Measurements from ENCODE around the gene ZNF512.
"Not testable (repeated sequence)": the region's sequence is repeated elsewhere in the genome, so short reads cannot be mapped to it uniquely, and the experiment has no call there.

The ZNF512 gene

GRCh38 chr2:27583390-27583915 lies 611 bp downstream of the ZNF512 start:
- FAIRE-seq: no peak

GRCh38 chr2:27584597-27584996 lies 1.8 kb downstream of the ZNF512 start:
- FAIRE-seq: no peak

GRCh38 chr2:27587025-27587424 lies 4.2 kb downstream of the ZNF512 start:
- FAIRE-seq: no peak

GRCh38 chr2:27588308-27588707 lies 5.5 kb downstream of the ZNF512 start:
- FAIRE-seq: no peak

GRCh38 chr2:27591745-27592144 lies 8.9 kb downstream of the ZNF512 start:
- no peak for FAIRE-seq

DNA sequence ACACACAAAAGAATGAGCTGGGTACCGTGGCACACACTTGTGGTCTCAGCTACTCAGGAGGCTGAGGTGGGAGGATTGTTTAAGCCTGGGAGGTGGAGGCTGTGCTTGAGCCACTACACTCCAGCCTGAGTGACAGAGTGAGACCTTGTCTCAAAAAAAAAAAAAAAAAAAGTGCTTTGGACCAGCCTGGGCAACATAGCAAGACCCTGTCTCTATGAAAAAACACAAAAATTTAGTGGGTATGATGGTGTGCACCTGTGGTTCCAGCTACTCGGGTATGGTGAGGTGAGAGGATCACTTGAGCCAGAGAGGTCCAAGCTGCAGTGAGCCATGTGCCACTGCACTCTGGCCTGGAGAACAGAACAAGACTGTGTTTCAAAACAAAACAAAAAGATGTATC lies 10.4 kb downstream of the ZNF512 start:
- FAIRE-seq: no peak

GRCh38 chr2:27594020-27594703 lies 11.3 kb downstream of the ZNF512 start:
- not testable (repeated sequence) for FAIRE-seq

DNA sequence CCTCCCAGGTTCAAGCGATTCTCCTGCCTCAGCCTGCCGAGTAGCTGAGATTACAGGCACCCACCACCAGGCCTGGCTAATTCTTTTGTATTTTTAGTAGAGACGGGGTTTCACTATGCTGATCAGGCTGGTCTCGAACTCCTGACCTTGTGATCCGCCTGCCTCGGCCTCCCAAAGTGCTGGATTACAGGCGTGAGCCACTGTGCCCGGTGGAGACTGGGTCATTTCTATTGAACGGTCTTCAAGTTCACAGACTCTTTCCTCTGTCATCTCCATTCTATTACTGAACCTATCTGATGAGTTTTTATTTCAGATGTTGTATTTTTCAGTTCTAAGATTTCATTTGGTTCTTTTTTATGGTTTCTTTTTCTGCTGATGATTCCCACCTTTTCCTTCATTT lies 12.6 kb downstream of the ZNF512 start:
- not testable (repeated sequence) for FAIRE-seq

DNA sequence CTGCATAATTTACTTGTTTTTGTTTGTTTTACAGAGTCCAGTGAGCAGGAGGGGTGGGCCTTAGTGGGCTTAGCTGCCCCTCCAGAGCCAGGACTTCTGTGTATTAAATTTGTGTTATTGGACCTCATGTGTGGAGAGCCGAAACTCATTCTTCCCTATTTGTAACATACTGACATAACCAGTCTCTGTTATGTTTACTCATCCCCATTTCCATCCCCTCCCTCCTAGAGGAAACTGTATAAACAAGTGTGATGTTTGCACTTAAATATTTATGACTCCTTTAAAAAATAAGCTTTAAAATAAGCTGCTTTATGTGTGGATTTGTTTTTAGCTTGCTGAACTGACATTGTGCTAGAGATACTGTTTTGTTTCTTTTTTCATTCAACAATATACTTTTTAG lies 13.8 kb downstream of the ZNF512 start:
- FAIRE-seq: no peak

DNA sequence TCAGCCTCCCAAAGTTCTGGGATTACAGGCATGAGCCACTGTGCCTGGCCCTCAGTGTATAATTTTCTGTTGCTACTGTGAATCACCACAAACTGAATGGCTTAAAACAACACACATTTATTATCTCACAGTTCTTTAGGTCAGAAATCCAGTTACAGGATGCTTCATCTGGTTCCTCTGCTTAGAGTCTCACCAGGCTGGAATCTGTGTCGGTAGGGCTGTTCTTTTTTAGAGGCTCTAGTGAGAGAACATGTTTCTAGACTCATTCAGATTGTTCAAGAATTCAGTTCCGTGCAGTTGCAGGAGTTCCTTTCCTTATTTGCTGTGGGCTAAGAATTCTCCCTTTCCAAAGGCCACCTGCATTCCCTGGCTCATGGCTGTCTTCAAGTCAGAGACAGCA lies 23.8 kb downstream of the ZNF512 start:
- no peak for FAIRE-seq

DNA sequence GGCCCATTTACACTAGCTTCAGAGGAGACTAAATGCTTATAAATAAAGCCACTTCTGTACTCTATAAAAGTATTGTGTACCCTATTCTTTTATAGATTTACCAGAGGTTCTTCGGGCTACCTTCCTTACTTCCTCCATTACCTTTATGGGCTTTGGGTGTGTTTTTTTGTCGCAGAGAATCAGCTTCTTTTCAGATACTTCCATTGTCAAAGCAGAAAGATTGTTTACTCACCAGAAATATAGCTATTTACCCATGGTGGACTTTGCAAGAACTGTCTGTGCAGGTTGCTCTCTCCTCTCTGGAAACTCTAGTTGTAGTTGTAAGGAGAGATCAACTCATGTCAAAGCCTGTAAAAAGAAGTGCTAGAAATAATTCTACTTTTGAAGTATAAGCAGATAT lies 31.1 kb downstream of the ZNF512 start:
- FAIRE-seq: no peak

DNA sequence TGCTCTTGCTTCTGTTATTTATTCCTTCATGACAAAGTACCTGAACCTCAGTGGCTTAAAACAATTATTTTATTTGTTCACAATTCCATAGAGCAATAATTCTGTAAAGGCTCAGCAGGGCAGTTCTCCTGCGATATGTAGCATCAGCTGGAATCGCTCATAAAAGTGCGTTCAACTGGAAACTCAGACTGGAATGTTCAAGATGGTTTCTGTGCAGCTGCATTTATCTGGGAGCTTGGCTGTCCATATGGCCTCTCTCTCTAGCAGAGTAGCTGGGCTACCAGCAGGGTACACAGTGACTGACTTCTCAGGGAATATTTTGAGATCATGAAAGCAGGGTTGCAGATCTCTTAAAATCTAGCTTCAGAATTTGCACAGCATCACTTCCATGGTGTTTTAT lies 32.5 kb downstream of the ZNF512 start:
- no peak for FAIRE-seq

- FAIRE-seq: no peak
Measured at GRCh38 chr2:27621524-27621923, 38.7 kb downstream of the ZNF512 start.

DNA sequence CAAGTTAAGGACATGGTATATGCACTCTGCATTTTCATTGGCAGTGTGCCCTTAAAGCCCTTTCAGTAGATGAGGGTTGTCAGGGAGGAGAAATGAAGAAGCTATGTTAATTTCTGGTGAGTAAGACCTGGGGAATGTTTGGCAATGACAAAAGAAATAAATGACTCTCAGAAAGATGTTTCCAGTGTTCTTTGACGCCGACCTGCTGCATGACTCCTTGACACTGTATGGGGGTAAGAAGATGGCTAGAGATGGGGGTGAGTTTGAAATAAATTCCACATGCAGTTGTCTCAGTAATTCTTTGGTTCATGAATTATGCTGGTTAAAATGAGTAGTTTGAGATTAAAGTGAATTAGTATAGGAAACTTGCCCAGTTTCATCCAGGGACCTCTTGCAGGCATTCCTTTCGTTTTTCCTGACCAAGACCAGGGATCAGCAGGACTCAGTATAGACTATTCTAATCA lies 40.1 kb downstream of the ZNF512 start:
- no peak for FAIRE-seq

GRCh38 chr2:27624943-27625342 lies 42.1 kb downstream of the ZNF512 start:
- FAIRE-seq: no peak

DNA sequence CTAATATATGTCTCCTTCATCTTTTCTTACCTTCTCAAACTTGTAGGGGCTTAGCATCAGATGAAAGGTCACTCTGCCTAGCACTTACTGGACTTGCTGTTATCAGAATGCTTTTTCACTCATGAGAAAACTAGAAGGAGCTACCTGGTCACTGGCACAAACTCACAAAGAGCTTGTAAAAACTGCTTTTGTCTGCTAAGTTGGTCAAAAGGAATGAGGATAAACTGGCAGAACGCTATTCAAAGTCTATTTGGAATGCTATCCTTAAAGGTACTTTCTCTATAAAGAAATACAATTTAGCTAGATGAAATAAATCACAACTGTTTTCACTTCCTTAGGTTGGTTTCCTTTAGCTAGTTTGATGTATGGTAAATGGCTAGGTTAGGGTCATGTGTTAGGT lies 43.5 kb downstream of the ZNF512 start:
- not testable (repeated sequence) for FAIRE-seq

GRCh38 chr2:27626921-27627320 lies 44.1 kb downstream of the ZNF512 start:
- FAIRE-seq: not testable (repeated sequence)

- FAIRE-seq: no peak
Measured at GRCh38 chr2:27627963-27628766, 45.3 kb downstream of the ZNF512 start.

DNA sequence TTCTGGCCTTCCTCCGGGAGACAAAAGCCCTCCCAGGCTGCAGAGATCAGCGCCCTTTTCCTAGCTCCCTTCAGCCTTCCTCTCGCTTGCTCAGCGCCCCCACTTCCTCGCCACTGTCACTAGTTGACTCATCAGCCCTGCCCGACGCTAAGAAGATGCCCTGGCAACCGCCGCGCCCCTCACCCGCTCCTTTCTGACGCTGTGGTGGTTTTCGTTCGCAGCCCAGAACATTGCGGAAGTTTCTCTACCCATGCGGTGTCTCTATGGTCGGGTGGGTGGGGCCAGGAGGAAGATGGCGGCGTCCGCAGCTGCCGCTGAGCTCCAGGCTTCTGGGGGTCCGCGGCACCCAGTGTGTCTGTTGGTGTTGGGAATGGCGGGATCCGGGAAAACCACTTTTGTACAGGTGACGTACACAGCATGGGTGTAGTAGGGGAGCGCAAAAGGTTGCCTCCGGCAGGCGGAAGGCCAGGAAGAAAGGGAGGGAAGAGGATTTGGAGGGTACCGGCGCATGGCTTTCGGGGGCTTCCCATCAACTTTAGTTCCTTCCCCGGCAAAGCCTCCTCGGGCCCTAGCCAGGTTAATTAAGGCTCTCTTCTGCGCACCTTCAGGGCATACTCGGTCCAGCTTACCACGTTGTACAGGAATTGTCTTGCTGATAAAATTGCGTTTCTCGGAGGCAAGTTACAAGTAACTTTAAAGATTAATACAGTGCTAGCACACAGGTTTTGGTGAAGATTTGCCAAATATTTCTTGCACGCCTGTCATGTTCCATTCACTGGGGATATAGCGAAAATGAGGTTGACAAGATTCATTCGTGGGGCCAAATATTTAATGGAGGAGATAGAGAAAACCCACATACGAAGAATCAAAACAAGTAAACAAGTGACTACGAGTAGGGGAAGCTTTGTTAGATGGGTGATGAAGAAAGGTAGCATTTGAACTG lies 46.2 kb downstream of the ZNF512 start, which contains the start of the genes CCDC121 and GPN1:
CCDC121 (minus strand) TSS at position 246 of the 943 bp plus-strand sequence. CDS start 1,213 bp downstream, outside the sequence.
GPN1 (plus strand) TSS at position 284 of the 943 bp plus-strand sequence; CDS start at position 293, 9 bp downstream.
- no peak for FAIRE-seq

GRCh38 chr2:27630257-27630656 lies 47.4 kb downstream of the ZNF512 start:
- FAIRE-seq: not testable (repeated sequence)

GRCh38 chr2:27634291-27634690 lies 51.4 kb downstream of the ZNF512 start:
- no peak for FAIRE-seq

- no peak for FAIRE-seq
Measured at GRCh38 chr2:27636766-27637165, 53.9 kb downstream of the ZNF512 start.

All from colon (tissue), 2 donors.